ENCODE measurements around the gene POLR2E. TPM values are rescaled to one million over a fixed set of nuclear protein-coding genes. Genes with fewer than 3 reads are reported as not detected.

Gene POLR2E
- total RNA-seq, result 100 to 1,000 TPM; 151 to 216 (median 188) TPM

DNA sequence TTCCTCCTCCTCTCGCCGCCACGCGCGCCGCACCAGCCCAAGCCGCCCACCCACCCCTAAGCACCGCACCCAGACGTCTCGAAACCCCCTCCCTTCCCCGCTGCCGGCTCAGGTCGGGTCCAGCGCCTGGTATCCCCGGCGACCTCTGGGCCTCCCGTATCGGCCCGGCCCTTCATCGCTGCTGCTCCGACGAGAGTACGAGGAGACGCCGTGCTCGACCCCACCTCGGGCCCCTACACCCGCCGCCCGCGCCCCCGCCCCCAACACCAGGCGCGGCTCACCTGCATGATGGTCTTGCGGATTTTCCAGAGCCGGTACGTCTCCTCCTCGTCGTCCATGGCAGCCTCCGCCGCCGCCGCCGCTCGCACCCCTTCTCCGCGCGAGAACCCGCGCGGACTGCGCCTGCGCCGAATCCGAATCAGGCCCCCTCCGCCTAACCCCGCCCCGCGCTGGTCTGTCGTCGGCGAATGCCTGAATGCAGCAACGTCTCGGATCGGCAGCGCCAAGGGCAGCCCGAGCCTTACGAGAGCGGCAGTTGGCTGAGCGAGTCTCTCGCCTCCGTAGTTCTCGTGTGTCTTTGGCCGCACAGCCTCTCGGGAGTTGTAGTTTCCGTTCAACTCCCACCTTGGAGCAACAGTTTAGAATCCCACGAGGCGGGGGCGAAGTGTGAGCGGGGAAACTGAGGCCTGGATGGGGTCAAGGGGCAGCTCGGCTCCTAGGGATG is at the start of gene POLR2E:
POLR2E (minus strand) TSS at position 398 of the 724 bp plus-strand sequence; CDS start at position 338, 60 bp downstream.
- ATAC-seq (ENCODE audit: low FRiP score), result peak; percentile 86
- TF ChIP-seq, protein P1, sequence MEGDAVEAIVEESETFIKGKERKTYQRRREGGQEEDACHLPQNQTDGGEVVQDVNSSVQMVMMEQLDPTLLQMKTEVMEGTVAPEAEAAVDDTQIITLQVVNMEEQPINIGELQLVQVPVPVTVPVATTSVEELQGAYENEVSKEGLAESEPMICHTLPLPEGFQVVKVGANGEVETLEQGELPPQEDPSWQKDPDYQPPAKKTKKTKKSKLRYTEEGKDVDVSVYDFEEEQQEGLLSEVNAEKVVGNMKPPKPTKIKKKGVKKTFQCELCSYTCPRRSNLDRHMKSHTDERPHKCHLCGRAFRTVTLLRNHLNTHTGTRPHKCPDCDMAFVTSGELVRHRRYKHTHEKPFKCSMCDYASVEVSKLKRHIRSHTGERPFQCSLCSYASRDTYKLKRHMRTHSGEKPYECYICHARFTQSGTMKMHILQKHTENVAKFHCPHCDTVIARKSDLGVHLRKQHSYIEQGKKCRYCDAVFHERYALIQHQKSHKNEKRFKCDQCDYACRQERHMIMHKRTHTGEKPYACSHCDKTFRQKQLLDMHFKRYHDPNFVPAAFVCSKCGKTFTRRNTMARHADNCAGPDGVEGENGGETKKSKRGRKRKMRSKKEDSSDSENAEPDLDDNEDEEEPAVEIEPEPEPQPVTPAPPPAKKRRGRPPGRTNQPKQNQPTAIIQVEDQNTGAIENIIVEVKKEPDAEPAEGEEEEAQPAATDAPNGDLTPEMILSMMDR (IDR thresholded peaks at IDR 0.05), result no peak
- DNase-seq (ENCODE audit: low spot score), result peak; percentile 85

GRCh38 chr19:1144741-1145140 is 49.6 kb upstream of the POLR2E start:
- DNase-seq (ENCODE audit: low spot score) (no peak), ATAC-seq (ENCODE audit: low FRiP score) (no peak)

DNA sequence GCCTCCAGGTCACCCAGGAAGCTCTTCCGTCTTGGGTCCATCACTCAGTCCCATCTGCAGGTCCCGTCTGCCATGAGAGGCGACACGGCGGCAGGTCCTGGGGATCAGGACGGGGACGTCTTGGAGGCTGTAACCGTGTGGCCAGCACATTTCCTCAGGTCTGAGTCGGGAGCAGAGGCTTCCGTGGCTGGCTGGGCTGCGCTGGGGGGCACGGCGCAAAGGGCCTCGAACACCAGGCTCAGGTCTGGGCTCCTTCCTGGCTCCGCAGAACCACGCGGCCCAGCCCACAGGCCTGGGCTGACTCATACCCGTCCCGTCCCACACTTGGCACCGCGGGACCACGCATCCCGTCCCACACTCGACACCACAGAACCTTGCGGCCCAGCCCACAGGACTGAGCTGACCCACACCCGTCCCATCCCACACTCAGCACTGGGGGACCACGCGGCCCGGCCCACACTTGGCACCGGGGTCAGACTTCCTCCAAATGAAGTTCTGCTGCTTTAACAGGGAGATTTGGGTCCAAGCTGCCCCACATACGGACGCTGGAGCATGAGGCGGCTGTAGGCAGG is 48.7 kb upstream of the POLR2E start:
- ATAC-seq (ENCODE audit: low FRiP score), result no peak
- TF ChIP-seq, protein P1 (IDR thresholded peaks at IDR 0.05), result no peak
- no peak for DNase-seq (ENCODE audit: low spot score)

More at GRCh38 chr19:1144741-1145140, 49.6 kb upstream of the POLR2E start:
- TF ChIP-seq, protein P1 (IDR thresholded peaks at IDR 0.05), result no peak

- peak; percentile 49 for ATAC-seq (ENCODE audit: low FRiP score)
- DNase-seq (ENCODE audit: low spot score), result no peak
- TF ChIP-seq, protein P1 (IDR thresholded peaks at IDR 0.05), result no peak
Observed at GRCh38 chr19:1141944-1142343, 46.8 kb upstream of the POLR2E start.

GRCh38 chr19:1140272-1141027 is 45.3 kb upstream of the POLR2E start:
- DNase-seq (ENCODE audit: low spot score) (no peak), ATAC-seq (ENCODE audit: low FRiP score) (peak; percentile 2)
- TF ChIP-seq, protein P1 (IDR thresholded peaks at IDR 0.05), result no peak

DNA sequence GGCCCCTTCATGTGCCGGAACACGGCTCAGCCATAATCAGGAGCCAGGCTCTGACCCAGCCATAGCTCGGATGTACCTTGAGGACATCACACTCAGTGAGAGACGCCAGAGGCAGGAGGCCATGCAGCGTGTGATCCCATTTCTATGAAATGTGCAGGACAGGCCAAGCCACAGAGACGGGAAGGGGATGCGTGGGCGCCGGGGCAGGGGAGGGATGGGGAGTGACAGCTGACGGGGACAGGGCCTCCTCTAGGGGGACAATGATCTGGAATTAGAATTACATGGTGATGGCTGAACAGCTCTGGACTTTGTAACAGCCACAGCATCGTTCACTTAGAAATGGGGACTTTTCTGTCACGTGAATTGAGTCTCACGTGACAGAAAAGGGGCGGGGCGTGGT is 44.0 kb upstream of the POLR2E start:
- no peak for DNase-seq (ENCODE audit: low spot score)
- ATAC-seq (ENCODE audit: low FRiP score), result no peak
- TF ChIP-seq, protein P1 (IDR thresholded peaks at IDR 0.05), result no peak

Data from omental fat pad (tissue), 4 donors.